ENCODE results near the gene LDLR. TPM values are rescaled to one million over a fixed set of nuclear protein-coding genes. Genes with fewer than 3 reads are reported as not detected.

Gene LDLR
- total and polyA plus RNA-seq, 2 donors (not counting 1 experiment from before 2014, with no cell fraction given), result 1.8 to 4.8 TPM

DNA sequence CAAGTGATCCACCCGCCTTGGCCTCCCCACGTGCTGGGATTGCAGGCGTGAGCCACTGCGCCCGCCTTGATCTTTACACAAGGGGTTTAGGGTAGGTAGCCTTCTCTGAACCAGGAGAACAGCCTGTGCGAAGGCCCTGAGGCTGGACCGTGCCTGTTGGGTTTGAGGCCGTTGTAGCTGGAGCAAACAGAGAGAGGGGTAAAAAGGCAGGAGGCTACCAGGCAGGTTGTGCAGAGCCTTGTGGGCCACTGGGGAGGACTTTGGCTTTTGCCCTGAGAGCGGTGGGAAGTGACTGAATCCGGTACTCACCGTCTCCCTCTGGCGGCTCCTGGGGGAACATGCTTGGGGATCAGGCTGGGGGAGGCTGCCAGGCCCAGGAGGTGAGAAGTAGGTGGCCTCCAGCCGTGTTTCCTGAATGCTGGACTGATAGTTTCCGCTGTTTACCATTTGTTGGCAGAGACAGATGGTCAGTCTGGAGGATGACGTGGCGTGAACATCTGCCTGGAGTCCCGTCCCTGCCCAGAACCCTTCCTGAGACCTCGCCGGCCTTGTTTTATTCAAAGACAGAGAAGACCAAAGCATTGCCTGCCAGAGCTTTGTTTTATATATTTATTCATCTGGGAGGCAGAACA is 41.7 kb downstream of the LDLR start:
- Histone ChIP-seq H3K27ac (ENCODE audit: low read length in 2 of 2) (no peak overlapping the region), H3K79me2 (ENCODE audit: control insufficient read depth, insufficient read depth, low read length) (no peaks in the 10 kb centered on the region), H3K4me1 (ENCODE audit: control insufficient read depth in 2 of 2, insufficient read depth in 2 of 2, low read length in 2 of 2) (peaks cover 0 to 6% of the 10 kb centered on the region in 2 donors), H3K27me3 (replicated peaks in 1 of 4; ENCODE audit: control extremely low read depth in 1 of 4, control insufficient read depth in 3 of 4, insufficient read depth in 4 of 4, low read length in 3 of 4) (no peaks in the 10 kb centered on the region), H3K9ac (ENCODE audit: low read length) (no peak overlapping the region), H2AFZ (ENCODE audit: insufficient read depth, low read depth, low read length, poor library complexity, severe bottlenecking) (no peak overlapping the region), H3K4me3 (ENCODE audit: control extremely low read depth in 1 of 5, extremely low read depth in 1 of 5, insufficient read depth in 1 of 5, low read depth in 2 of 5, low read length in 4 of 5) (no peak overlapping the region), H3K9me3 (ENCODE audit: control extremely low read depth in 1 of 3, control insufficient read depth in 2 of 3, insufficient read depth in 1 of 3, low read length in 2 of 3) (no peaks in the 10 kb centered on the region), H3K4me2 (replicated peaks; ENCODE audit: low read depth, low read length, poor library complexity, severe bottlenecking) (no peak overlapping the region), H4K20me1 (ENCODE audit: control insufficient read depth, insufficient read depth, low read length, poor library complexity, severe bottlenecking) (no peaks in the 10 kb centered on the region), H3K36me3 (replicated peaks in 1 of 2; ENCODE audit: control extremely low read depth in 1 of 2, control insufficient read depth in 1 of 2, extremely low read depth in 1 of 2, insufficient read depth in 2 of 2, low read length in 1 of 2) (no peaks in the 10 kb centered on the region)
- DNase-seq (peak; percentile 85), ATAC-seq (ENCODE audit: low read depth) (peak; percentile 96)
- POLR2A ChIA-PET, result no interaction called here
- Mint-ChIP-seq H3K27me3 (no peaks in the 10 kb centered on the region), H3K9me3 (ENCODE audit: insufficient read depth) (no peaks in the 10 kb centered on the region), H3K4me1 (peaks cover 7% of the 10 kb centered on the region), H3K4me3 (no peak overlapping the region), H3K27ac (no peak overlapping the region)
- CTCF ChIA-PET, result interaction anchor here (0.5 to 8.2 kb wide), 10 partner anchors 27 to 189 kb away, joined by 3 to 179 read pairs (median 9); no protein-coding TSS in a partner anchor
- no peak for TF ChIP-seq EZH2 (IDR thresholded peaks at IDR 0.05; ENCODE audit: borderline replicate concordance, insufficient read depth, low read depth, low read length, poor library complexity, severe bottlenecking)
- TF ChIP-seq, protein P1, sequence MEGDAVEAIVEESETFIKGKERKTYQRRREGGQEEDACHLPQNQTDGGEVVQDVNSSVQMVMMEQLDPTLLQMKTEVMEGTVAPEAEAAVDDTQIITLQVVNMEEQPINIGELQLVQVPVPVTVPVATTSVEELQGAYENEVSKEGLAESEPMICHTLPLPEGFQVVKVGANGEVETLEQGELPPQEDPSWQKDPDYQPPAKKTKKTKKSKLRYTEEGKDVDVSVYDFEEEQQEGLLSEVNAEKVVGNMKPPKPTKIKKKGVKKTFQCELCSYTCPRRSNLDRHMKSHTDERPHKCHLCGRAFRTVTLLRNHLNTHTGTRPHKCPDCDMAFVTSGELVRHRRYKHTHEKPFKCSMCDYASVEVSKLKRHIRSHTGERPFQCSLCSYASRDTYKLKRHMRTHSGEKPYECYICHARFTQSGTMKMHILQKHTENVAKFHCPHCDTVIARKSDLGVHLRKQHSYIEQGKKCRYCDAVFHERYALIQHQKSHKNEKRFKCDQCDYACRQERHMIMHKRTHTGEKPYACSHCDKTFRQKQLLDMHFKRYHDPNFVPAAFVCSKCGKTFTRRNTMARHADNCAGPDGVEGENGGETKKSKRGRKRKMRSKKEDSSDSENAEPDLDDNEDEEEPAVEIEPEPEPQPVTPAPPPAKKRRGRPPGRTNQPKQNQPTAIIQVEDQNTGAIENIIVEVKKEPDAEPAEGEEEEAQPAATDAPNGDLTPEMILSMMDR (IDR thresholded peaks at IDR 0.05), result peak; percentile 89
- intact Hi-C loops (cut with micrococcal nuclease), result loop anchor here (1.0 to 2.0 kb wide), 3 partner anchors 34 to 189 kb away; no protein-coding TSS in a partner anchor
- WGBS (ENCODE audit: insufficient coverage), result 66% methylated on average over 16 of the region's 19 CpGs

DNA sequence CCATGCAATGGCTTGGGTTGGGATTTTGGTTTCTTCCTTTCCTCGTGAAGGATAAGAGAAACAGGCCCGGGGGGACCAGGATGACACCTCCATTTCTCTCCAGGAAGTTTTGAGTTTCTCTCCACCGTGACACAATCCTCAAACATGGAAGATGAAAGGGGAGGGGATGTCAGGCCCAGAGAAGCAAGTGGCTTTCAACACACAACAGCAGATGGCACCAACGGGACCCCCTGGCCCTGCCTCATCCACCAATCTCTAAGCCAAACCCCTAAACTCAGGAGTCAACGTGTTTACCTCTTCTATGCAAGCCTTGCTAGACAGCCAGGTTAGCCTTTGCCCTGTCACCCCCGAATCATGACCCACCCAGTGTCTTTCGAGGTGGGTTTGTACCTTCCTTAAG is 42.2 kb downstream of the LDLR start:
- no peaks in the 10 kb centered on the region for H3K9me3 Mint-ChIP-seq (ENCODE audit: insufficient read depth)
- Histone ChIP-seq H3K27ac (ENCODE audit: low read length in 2 of 2) (no peak overlapping the region), H3K9me3 (ENCODE audit: control extremely low read depth in 1 of 3, control insufficient read depth in 2 of 3, insufficient read depth in 1 of 3, low read length in 2 of 3) (no peaks in the 10 kb centered on the region), H3K27me3 (replicated peaks in 1 of 4; ENCODE audit: control extremely low read depth in 1 of 4, control insufficient read depth in 3 of 4, insufficient read depth in 4 of 4, low read length in 3 of 4) (peaks cover 0 to under 1% (median 0%) of the 10 kb centered on the region in 4 experiments), H3K4me2 (replicated peaks; ENCODE audit: low read depth, low read length, poor library complexity, severe bottlenecking) (no peak overlapping the region), H4K20me1 (ENCODE audit: control insufficient read depth, insufficient read depth, low read length, poor library complexity, severe bottlenecking) (no peaks in the 10 kb centered on the region), H3K36me3 (replicated peaks in 1 of 2; ENCODE audit: control extremely low read depth in 1 of 2, control insufficient read depth in 1 of 2, extremely low read depth in 1 of 2, insufficient read depth in 2 of 2, low read length in 1 of 2) (no peaks in the 10 kb centered on the region), H3K4me3 (ENCODE audit: control extremely low read depth in 1 of 5, extremely low read depth in 1 of 5, insufficient read depth in 1 of 5, low read depth in 2 of 5, low read length in 4 of 5) (no peak overlapping the region), H3K79me2 (ENCODE audit: control insufficient read depth, insufficient read depth, low read length) (no peaks in the 10 kb centered on the region), H2AFZ (ENCODE audit: insufficient read depth, low read depth, low read length, poor library complexity, severe bottlenecking) (no peak overlapping the region), H3K9ac (ENCODE audit: low read length) (no peak overlapping the region), H3K4me1 (ENCODE audit: control insufficient read depth in 2 of 2, insufficient read depth in 2 of 2, low read length in 2 of 2) (peaks cover 0 to 6% of the 10 kb centered on the region in 2 donors)
- ATAC-seq (ENCODE audit: low read depth), result no peak
- H3K27me3 Mint-ChIP-seq, result peaks cover 2% of the 10 kb centered on the region
- intact Hi-C loops (cut with micrococcal nuclease), result loop anchor here (1.0 to 2.0 kb wide), 3 partner anchors 35 to 189 kb away; no protein-coding TSS in a partner anchor
- no peak overlapping the region for H3K4me3 Mint-ChIP-seq
- no peak for DNase-seq
- peaks cover 5% of the 10 kb centered on the region for H3K4me1 Mint-ChIP-seq
- TF ChIP-seq, protein P1 (IDR thresholded peaks at IDR 0.05), result no peak
- no peak for TF ChIP-seq EZH2 (IDR thresholded peaks at IDR 0.05; ENCODE audit: borderline replicate concordance, insufficient read depth, low read depth, low read length, poor library complexity, severe bottlenecking)
- POLR2A ChIA-PET, result no interaction called here
- 77% methylated on average over 6 of the region's 7 CpGs for WGBS (ENCODE audit: insufficient coverage)
- CTCF ChIA-PET, result interaction anchor here (0.5 to 8.2 kb wide), 5 partner anchors 27 to 189 kb away, joined by 3 to 179 read pairs (median 11); no protein-coding TSS in a partner anchor
- no peak overlapping the region for H3K27ac Mint-ChIP-seq
